ENCODE measurements around the gene PRM3. TPM values are rescaled to one million over a fixed set of nuclear protein-coding genes. Genes with fewer than 3 reads are reported as not detected.

PRM3 gene
- total and polyA plus RNA-seq, 4 donors = not detected

- no peaks in the 10 kb centered on the region for H3K9me3 ChIP-seq (ENCODE audit: control insufficient read depth in 4 of 4, low read length in 3 of 4)
- DNase-seq (ENCODE audit: low spot score) = no peak
- peak overlapping the region; percentile 62 to 76 (median 67) for H3K4me3 ChIP-seq (ENCODE audit: low read depth in 1 of 3, low read length in 3 of 3)
- H3K27me3 ChIP-seq (ENCODE audit: control insufficient read depth in 4 of 4, insufficient read depth in 4 of 4, low read length in 3 of 4) = no peaks in the 10 kb centered on the region
- TF ChIP-seq REST (IDR thresholded peaks at IDR 0.05) = no peak
- TF ChIP-seq EGR1 (IDR thresholded peaks at IDR 0.05; ENCODE audit: low read depth in 2 of 2) = no peak
- no peak for TF ChIP-seq RXRA (IDR thresholded peaks at IDR 0.05)
- H3K27ac ChIP-seq (ENCODE audit: low read depth in 1 of 2, low read length in 2 of 2) = peak overlapping the region in 1 of 2 donors; percentile 36
- peaks cover 0 to 1% (median 0%) of the 10 kb centered on the region in 4 donors for H3K36me3 ChIP-seq (ENCODE audit: control insufficient read depth in 4 of 4, insufficient read depth in 3 of 4, low read depth in 1 of 4, low read length in 3 of 4)
- H3K4me1 ChIP-seq (ENCODE audit: control insufficient read depth in 4 of 4, insufficient read depth in 4 of 4, low read length in 3 of 4) = peaks cover 10 to 38% (median 25%) of the 10 kb centered on the region in 4 donors
- 73% methylated on average over 29 of the region's 29 CpGs for WGBS
- H3K9ac ChIP-seq (ENCODE audit: low read depth in 1 of 2, low read length in 2 of 2) = no peak overlapping the region
These were observed 19.2 kb downstream of the PRM3 start for GRCh38 chr16:11253995-11254912.

DNA sequence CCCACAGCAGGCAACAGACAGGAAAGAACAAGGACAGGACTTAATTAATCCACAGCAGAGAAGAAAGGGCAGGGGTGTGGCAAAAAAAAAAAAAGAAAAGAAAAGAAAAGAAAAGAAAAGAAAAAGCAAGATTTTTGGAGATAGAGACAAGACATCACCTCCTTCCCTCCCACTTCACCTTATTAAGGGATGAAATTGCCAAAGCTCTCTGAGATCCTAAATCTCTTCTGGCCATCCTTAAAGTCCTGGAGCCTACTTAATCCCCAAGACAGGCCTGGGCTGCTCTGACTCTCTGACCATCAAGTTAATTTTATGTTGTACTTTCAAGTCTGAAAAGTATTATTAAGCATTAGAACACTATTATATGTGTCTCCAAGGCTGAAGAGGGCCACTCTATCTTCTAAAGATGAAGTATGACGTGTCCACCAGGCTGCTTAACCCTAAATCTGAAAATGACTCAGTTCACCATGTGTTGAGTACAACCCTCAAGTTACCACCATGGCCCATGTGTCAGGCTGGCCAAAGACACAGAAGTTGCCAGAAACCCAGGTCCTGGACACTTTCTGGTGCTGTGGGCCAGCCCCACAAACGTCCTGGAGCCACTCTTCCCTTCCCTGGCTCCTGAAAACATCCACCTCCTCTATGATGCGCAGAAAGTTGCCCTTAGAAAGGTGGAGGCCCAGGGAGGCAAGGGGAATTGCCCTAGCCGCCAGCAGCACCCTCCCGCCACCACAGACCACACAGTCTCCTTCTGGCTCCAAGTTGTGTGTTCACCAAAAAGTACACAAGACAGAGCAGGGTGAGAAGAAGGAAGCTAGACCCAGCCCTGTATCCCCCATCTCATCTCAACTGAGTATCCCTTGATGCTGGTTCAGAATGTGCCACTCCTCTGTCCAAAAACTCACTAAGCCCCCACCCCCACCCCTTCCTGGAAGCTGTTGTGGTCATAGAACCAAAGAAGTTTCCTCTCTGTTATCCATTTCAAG, 20.1 kb downstream of the PRM3 start:
- DNase-seq (ENCODE audit: low spot score) = no peak
- 82% methylated on average over 5 of the region's 5 CpGs for WGBS
- H3K4me3 ChIP-seq (ENCODE audit: low read depth in 1 of 3, low read length in 3 of 3) = peak overlapping the region in 2 of 3 donors; percentile 2 to 24
- no peaks in the 10 kb centered on the region for H3K9me3 ChIP-seq (ENCODE audit: control insufficient read depth in 4 of 4, low read length in 3 of 4)
- TF ChIP-seq FOXA2 (IDR thresholded peaks at IDR 0.05) (no peak), SP1 (IDR thresholded peaks at IDR 0.05) (no peak), RXRA (IDR thresholded peaks at IDR 0.05) (no peak), RAD21 (IDR thresholded peaks at IDR 0.05) (no peak), FOXA1 (IDR thresholded peaks at IDR 0.05) (no peak), ZBTB33 (IDR thresholded peaks at IDR 0.05) (no peak), EGR1 (IDR thresholded peaks at IDR 0.05; ENCODE audit: low read depth in 2 of 2) (no peak), NR2F2 (IDR thresholded peaks at IDR 0.05) (no peak), HNF4A (conservative IDR thresholded peaks at IDR 0.05) (no peak), JUND (IDR thresholded peaks at IDR 0.05) (no peak)
- TF ChIP-seq, protein P1, sequence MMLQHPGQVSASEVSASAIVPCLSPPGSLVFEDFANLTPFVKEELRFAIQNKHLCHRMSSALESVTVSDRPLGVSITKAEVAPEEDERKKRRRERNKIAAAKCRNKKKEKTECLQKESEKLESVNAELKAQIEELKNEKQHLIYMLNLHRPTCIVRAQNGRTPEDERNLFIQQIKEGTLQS (IDR thresholded peaks at IDR 0.05) = no peak
- TF ChIP-seq, protein P2, sequence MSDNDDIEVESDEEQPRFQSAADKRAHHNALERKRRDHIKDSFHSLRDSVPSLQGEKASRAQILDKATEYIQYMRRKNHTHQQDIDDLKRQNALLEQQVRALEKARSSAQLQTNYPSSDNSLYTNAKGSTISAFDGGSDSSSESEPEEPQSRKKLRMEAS (IDR thresholded peaks at IDR 0.05) = no peak
- H3K27me3 ChIP-seq (ENCODE audit: control insufficient read depth in 4 of 4, insufficient read depth in 4 of 4, low read length in 3 of 4) = no peaks in the 10 kb centered on the region
- H3K4me1 ChIP-seq (ENCODE audit: control insufficient read depth in 4 of 4, insufficient read depth in 4 of 4, low read length in 3 of 4) = peaks cover 10 to 28% (median 18%) of the 10 kb centered on the region in 4 donors
- peak overlapping the region in 1 of 2 donors; percentile 36 for H3K27ac ChIP-seq (ENCODE audit: low read depth in 1 of 2, low read length in 2 of 2)
- H3K36me3 ChIP-seq (ENCODE audit: control insufficient read depth in 4 of 4, insufficient read depth in 3 of 4, low read depth in 1 of 4, low read length in 3 of 4) = peaks cover 0 to 1% (median 0%) of the 10 kb centered on the region in 4 donors
- H3K9ac ChIP-seq (ENCODE audit: low read depth in 1 of 2, low read length in 2 of 2) = no peak overlapping the region
